GM18519 (cell line): ENCODE data around the gene ELOF1.
"Not testable (repeated sequence)": the region's sequence is repeated elsewhere in the genome, so short reads cannot be mapped to it uniquely, and the experiment has no call there.

ENCODE experiments used
- ATAC-seq: cut with Tn5 transposase; IDR thresholded peaks from one replicate; pipeline ENCODE4 v1.9.1; 2021; ENCODE audit warnings: mild to moderate bottlenecking, moderate library complexity; ENCODE audit not compliant: unreplicated experiment, low FRiP score

ELOF1 gene

GRCh38 chr19:11573354-11573753 lies 14.3 kb upstream of the ELOF1 start:
- not testable (repeated sequence) for ATAC-seq

GRCh38 chr19:11570039-11570462 lies 11.0 kb upstream of the ELOF1 start:
- ATAC-seq: no peak

GRCh38 chr19:11566164-11566563 lies 7.1 kb upstream of the ELOF1 start:
- no peak for ATAC-seq

- ATAC-seq: not testable (repeated sequence)
These were observed 6.6 kb upstream of the ELOF1 start for GRCh38 chr19:11565649-11565980.

- not testable (repeated sequence) for ATAC-seq
These were observed 5.2 kb upstream of the ELOF1 start for GRCh38 chr19:11564082-11564807.

- no peak for ATAC-seq
These were observed 4.5 kb upstream of the ELOF1 start for GRCh38 chr19:11563532-11563931.

GRCh38 chr19:11560404-11561051 lies 1.5 kb upstream of the ELOF1 start:
- no peak for ATAC-seq

GRCh38 chr19:11556634-11557420 lies 2.2 kb downstream of the ELOF1 start:
- no peak for ATAC-seq

- ATAC-seq: no peak
These were observed 3.8 kb downstream of the ELOF1 start for GRCh38 chr19:11555246-11555645.

- ATAC-seq: no peak
These were observed 4.9 kb downstream of the ELOF1 start for GRCh38 chr19:11554160-11554559.

- no peak for ATAC-seq
These were observed 6.2 kb downstream of the ELOF1 start for GRCh38 chr19:11552666-11553372.

GRCh38 chr19:11551603-11552235 lies 7.3 kb downstream of the ELOF1 start:
- no peak for ATAC-seq

GRCh38 chr19:11550265-11550664 lies 8.8 kb downstream of the ELOF1 start:
- ATAC-seq: no peak

- ATAC-seq: no peak
These were observed 9.6 kb downstream of the ELOF1 start for GRCh38 chr19:11549386-11549953.

- no peak for ATAC-seq
These were observed 10.9 kb downstream of the ELOF1 start for GRCh38 chr19:11547929-11548700.

- ATAC-seq: no peak
These were observed 17.8 kb downstream of the ELOF1 start for GRCh38 chr19:11541238-11541637.

- no peak for ATAC-seq
These were observed 18.4 kb downstream of the ELOF1 start for GRCh38 chr19:11540645-11541044.

GRCh38 chr19:11539495-11540365 lies 19.3 kb downstream of the ELOF1 start:
- ATAC-seq: no peak
